A549 treated with AZD9567 at 1 μM for 4 hours (cell line): Measurements from ENCODE around the gene CCND2. TPM values are rescaled to one million over a fixed set of nuclear protein-coding genes. Genes with fewer than 3 reads are reported as not detected.

Experiments
- total RNA-seq: library from RNA; stranded (reverse); fragments of 200-300 nt; extraction: Qiagen RNA extraction; gene quantifications from 5 replicates; pipeline ENCODE4 v1.2.3, GENCODE V29; 2022; ENCODE audit not compliant: insufficient read depth

Gene CCND2
- 0.02 TPM in 1 of 5 replicates, not detected in the others for total RNA-seq

DNA sequence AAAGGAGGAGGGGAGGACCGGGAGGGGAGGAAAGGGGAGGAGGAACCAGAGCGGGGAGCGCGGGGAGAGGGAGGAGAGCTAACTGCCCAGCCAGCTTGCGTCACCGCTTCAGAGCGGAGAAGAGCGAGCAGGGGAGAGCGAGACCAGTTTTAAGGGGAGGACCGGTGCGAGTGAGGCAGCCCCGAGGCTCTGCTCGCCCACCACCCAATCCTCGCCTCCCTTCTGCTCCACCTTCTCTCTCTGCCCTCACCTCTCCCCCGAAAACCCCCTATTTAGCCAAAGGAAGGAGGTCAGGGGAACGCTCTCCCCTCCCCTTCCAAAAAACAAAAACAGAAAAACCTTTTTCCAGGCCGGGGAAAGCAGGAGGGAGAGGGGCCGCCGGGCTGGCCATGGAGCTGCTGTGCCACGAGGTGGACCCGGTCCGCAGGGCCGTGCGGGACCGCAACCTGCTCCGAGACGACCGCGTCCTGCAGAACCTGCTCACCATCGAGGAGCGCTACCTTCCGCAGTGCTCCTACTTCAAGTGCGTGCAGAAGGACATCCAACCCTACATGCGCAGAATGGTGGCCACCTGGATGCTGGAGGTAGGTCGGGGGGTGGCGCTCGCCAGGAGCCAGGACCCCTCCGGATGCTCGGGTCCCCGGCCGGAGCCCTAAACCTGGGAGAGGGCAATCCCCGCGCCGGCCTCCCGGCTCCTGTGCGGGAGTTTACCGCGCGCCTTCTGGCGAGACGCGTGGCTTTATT is at the start of gene CCND2:
Gene CCND2, plus strand, starts transcription at position 111 of the 744 bp plus-strand sequence. Its CDS starts 279 bp downstream, at position 390.

DNA sequence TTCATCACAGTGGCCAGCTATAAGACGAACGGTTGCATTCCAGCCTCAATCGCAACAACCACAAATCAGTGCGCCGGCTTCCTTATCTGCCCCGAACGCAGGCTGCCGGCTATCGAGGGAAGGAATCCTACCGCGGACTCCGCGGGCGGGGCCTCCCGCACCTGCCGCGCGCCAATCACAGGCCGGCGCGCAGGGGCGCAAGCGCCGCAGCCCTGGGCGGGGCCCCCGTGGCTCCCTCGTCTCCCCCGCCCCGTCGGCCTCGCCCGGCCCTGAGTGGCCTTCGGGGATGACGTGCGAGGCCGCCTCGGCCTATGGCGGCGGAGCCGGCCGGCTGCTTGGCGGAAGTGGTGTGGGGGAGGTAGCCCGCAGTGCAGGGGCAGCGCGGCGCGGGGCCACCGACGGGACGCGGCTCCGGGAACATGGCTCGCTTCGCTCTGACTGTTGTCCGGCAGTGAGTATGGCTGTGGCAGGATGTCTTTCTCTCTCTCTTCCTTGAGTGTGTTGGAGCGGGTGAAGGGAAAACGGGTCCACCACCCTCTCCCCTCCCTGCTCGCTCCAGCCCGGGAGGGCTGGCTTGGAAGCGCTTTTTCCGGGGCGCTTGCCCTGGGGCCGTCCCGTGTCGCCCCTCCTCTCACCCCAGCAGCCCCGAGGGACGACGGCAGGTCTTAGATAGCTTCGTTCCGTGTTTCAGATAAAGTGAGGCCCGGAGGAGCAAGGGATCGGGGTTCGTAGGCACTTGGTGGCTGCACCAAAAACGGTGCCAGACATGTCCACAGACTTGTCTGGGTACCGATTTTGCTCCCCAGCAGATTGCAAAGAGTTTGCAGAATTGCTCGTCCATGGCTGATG is 47.5 kb downstream of the CCND2 start, which contains the start of gene TIGAR:
Gene TIGAR, plus strand, starts transcription at position 361 of the 849 bp plus-strand sequence. Its CDS starts 59 bp downstream, at position 420.

Other genes starting within 250 kb of the CCND2 start
- gene TIGAR, start 47.5 kb downstream of the CCND2 start, total RNA-seq, result 32.8 to 49.6 TPM (median 45.3 TPM) in 5 replicates
- not detected in 5 replicates for gene FGF23, start 106.0 kb downstream of the CCND2 start, total RNA-seq
- gene FGF6, start 172.1 kb downstream of the CCND2 start, total RNA-seq, result not detected in 5 replicates